CD14-positive monocyte (primary cell): ENCODE results near the gene TBXAS1. TPM values are rescaled to one million over a fixed set of nuclear protein-coding genes. Genes with fewer than 3 reads are reported as not detected.
A peak's percentile ranks its signal among the peaks of the same experiment; 100 is the strongest.

Experiments used
- DNase-seq, 3 donors: peaks; one replicate each; pipeline ENCODE4 v3.0.0-alpha.2; 2011 to 2022
- H2AFZ ChIP-seq: 2 replicates; pipeline ENCODE4 v1.6.0; 2012; ENCODE audit warnings: mild to moderate bottlenecking, low read depth, low read length, inconsistent platforms; ENCODE audit not compliant: insufficient read depth, poor library complexity, severe bottlenecking
- H3K27ac ChIP-seq, 2 donors: 1 replicate in 1 of 2; 2 replicates in 1 of 2; pipeline ENCODE4 v1.5.1; 2012 to 2013; ENCODE audit warnings: low read length in 2 of 2, control low read depth in 1 of 2, inconsistent platforms in 1 of 2, low read depth in 1 of 2, mild to moderate bottlenecking in 1 of 2
- H3K27me3 ChIP-seq, 2 donors: one replicate each; pipeline versions ENCODE4 v1.6.0 to v1.6.1; 2011 to 2013; ENCODE audit warnings: low read length in 2 of 2; ENCODE audit not compliant: control insufficient read depth in 2 of 2, insufficient read depth in 2 of 2
- H3K36me3 ChIP-seq, 2 donors: replicated peaks in 1 of 2; 1 replicate in 1 of 2; 2 replicates in 1 of 2; pipeline versions ENCODE4 v1.5.1 to v1.6.1; 2012 to 2013; ENCODE audit warnings: low read length in 2 of 2, control low read depth in 1 of 2, inconsistent platforms in 1 of 2, mild to moderate bottlenecking in 1 of 2; ENCODE audit not compliant: insufficient read depth in 2 of 2, control insufficient read depth in 1 of 2
- H3K4me1 ChIP-seq, 2 donors: 1 replicate in 1 of 2; 2 replicates in 1 of 2; pipeline versions ENCODE4 v1.5.1 to v1.6.1; 2012 to 2013; ENCODE audit warnings: low read length in 2 of 2, control low read depth in 1 of 2, inconsistent platforms in 1 of 2, mild to moderate bottlenecking in 1 of 2, moderate library complexity in 1 of 2; ENCODE audit not compliant: insufficient read depth in 2 of 2, control insufficient read depth in 1 of 2
- H3K4me2 ChIP-seq: replicated peaks from 2 replicates; pipeline ENCODE3; 2012; ENCODE audit warnings: low read length, moderate library complexity, mild to moderate bottlenecking; ENCODE audit not compliant: poor library complexity, severe bottlenecking; ENCODE audit errors: extremely low read depth
- H3K4me3 ChIP-seq, 3 experiments: fragments of 200-600 bp in 1 of 3; sonication (generic) in 1 of 3; replicated peaks in 1 of 3; 1 replicate in 2 of 3; 2 replicates in 1 of 3; pipeline ENCODE4 v1.5.1; 2011 to 2013; ENCODE audit warnings: low read length in 3 of 3, mild to moderate bottlenecking in 3 of 3, control low read depth in 2 of 3, low read depth in 2 of 3, inconsistent platforms in 1 of 3, moderate library complexity in 1 of 3
- H3K79me2 ChIP-seq: 2 replicates; pipeline ENCODE4 v1.6.0; 2012; ENCODE audit warnings: mild to moderate bottlenecking, control low read depth, inconsistent platforms, low read length, moderate library complexity; ENCODE audit not compliant: insufficient read depth
- H3K9ac ChIP-seq: 2 replicates; pipeline ENCODE4 v1.6.0; 2017; ENCODE audit warnings: low read length, mild to moderate bottlenecking; ENCODE audit not compliant: insufficient read depth, poor library complexity, severe bottlenecking
- H3K9me3 ChIP-seq, 2 donors: replicated peaks in 1 of 2; 1 replicate in 1 of 2; 2 replicates in 1 of 2; pipeline versions ENCODE4 v1.5.1 to v1.6.1; 2012 to 2013; ENCODE audit warnings: low read length in 2 of 2, control low read depth in 1 of 2; ENCODE audit not compliant: control insufficient read depth in 1 of 2, insufficient read depth in 1 of 2
- H4K20me1 ChIP-seq: 2 replicates; pipeline ENCODE4 v1.6.0; 2012; ENCODE audit warnings: mild to moderate bottlenecking, low read length, control low read depth, moderate library complexity; ENCODE audit not compliant: insufficient read depth
- H3K27ac Mint-ChIP-seq, 7 donors: one replicate each; pipeline ENCODE4 v1.8.0; 2020; ENCODE audit warnings: mild to moderate bottlenecking in 7 of 7, mixed read lengths in 7 of 7, moderate library complexity in 6 of 7, inconsistent platforms in 2 of 7
- H3K27me3 Mint-ChIP-seq, 3 donors: one replicate each; pipeline ENCODE4 v1.8.0; 2021 to 2022; ENCODE audit warnings: low read depth in 3 of 3, mild to moderate bottlenecking in 3 of 3, mixed read lengths in 3 of 3, moderate library complexity in 3 of 3, inconsistent platforms in 1 of 3
- H3K36me3 Mint-ChIP-seq, 2 donors: one replicate each; pipeline ENCODE4 v1.8.0; 2020; ENCODE audit warnings: mixed read lengths in 2 of 2, inconsistent platforms in 1 of 2, mild to moderate bottlenecking in 1 of 2
- H3K4me1 Mint-ChIP-seq: one replicate; pipeline ENCODE4 v1.8.0; 2020; ENCODE audit warnings: mild to moderate bottlenecking, mixed read lengths
- H3K4me3 Mint-ChIP-seq, 2 donors: one replicate each; pipeline ENCODE4 v1.8.0; 2020; ENCODE audit warnings: mild to moderate bottlenecking in 2 of 2, mixed read lengths in 2 of 2, moderate library complexity in 1 of 2
- H3K9me3 Mint-ChIP-seq, 7 donors: one replicate each; pipeline ENCODE4 v1.8.0; 2020 to 2022; ENCODE audit warnings: mixed read lengths in 7 of 7, mild to moderate bottlenecking in 6 of 7, moderate library complexity in 6 of 7, inconsistent platforms in 2 of 7
- WGBS: methylation state at CpG from one replicate; pipeline ENCODE4 v1.1.5; 2013; ENCODE audit warnings: missing lambda C conversion rate; ENCODE audit not compliant: insufficient coverage; 5-methylcytosine and 5-hydroxymethylcytosine counted together
- intact Hi-C, 2 donors: fragments of 100-400 bp; cut with micrococcal nuclease; formaldehyde crosslinking; loops; one replicate each; pipeline versions ENCODE4 v1.15.0 to v1.15.1; 2023
- polyA plus RNA-seq, 3 donors: library from polyadenylated mRNA; depleted of rRNA in 1 of 3; unstranded in 2 of 3; stranded (reverse) in 1 of 3; fragments of 300-500 nt in 2 of 3; fragments of >200 nt in 1 of 3; fragmentation: Illumina TruSeq in 2 of 3; gene quantifications; 1 replicate in 2 of 3; 2 replicates in 1 of 3; pipeline ENCODE4 v1.2.3, GENCODE V29; 2012 to 2021
- TF ChIP-seq, protein P1 (sequence below): fragments of 200-600 bp; IDR thresholded peaks from one replicate; pipeline ENCODE4 v1.8.0; 2022; ENCODE audit warnings: antibody characterized with exemption, mild to moderate bottlenecking

The TBXAS1 gene
- polyA plus RNA-seq, 3 donors = 289 to 335 (median 298) TPM

DNA sequence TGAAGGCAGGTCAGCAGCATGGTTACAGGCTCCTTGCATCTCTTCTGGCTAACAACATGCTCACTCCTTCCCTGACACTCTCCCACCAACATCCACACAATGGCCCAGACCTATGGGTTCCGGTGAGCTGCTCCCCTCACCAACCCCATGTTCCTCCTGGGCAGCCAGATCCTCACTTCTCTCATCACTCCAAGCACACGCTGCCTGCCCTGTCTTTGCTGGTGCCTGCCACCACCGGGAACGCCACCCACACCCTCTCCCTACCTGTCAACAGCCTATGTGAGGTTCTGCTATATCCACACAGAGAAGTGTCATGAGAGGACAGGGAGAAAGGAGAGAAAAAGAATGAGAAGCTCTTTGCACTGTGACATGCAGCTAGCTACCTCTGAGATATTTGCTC is 219.1 kb downstream of the TBXAS1 start:
- peaks cover 9% of the 10 kb centered on the region for H3K4me1 Mint-ChIP-seq
- Histone ChIP-seq H3K36me3 (peaks cover 31 to 85% of the 10 kb centered on the region in 2 donors), H2AFZ (no peak overlapping the region), H3K4me1 (no peaks in the 10 kb centered on the region), H3K9me3 (no peaks in the 10 kb centered on the region), H3K9ac (no peak overlapping the region), H3K4me2 (no peak overlapping the region), H3K27me3 (no peaks in the 10 kb centered on the region), H3K4me3 (no peak overlapping the region), H3K79me2 (no peaks in the 10 kb centered on the region), H3K27ac (no peak overlapping the region), H4K20me1 (peaks cover 52% of the 10 kb centered on the region)
- DNase-seq = no peak
- no peaks in the 10 kb centered on the region for H3K27me3 Mint-ChIP-seq
- TF ChIP-seq, protein P1, sequence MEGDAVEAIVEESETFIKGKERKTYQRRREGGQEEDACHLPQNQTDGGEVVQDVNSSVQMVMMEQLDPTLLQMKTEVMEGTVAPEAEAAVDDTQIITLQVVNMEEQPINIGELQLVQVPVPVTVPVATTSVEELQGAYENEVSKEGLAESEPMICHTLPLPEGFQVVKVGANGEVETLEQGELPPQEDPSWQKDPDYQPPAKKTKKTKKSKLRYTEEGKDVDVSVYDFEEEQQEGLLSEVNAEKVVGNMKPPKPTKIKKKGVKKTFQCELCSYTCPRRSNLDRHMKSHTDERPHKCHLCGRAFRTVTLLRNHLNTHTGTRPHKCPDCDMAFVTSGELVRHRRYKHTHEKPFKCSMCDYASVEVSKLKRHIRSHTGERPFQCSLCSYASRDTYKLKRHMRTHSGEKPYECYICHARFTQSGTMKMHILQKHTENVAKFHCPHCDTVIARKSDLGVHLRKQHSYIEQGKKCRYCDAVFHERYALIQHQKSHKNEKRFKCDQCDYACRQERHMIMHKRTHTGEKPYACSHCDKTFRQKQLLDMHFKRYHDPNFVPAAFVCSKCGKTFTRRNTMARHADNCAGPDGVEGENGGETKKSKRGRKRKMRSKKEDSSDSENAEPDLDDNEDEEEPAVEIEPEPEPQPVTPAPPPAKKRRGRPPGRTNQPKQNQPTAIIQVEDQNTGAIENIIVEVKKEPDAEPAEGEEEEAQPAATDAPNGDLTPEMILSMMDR = no peak
- intact Hi-C loops = no loop called here
- H3K27ac Mint-ChIP-seq = peak overlapping the region in 2 of 7 donors; percentile 40 to 61
- no peak overlapping the region for H3K4me3 Mint-ChIP-seq
- H3K9me3 Mint-ChIP-seq = peaks cover 0 to 2% (median 0%) of the 10 kb centered on the region in 7 donors
- 100% methylated on average over 1 of the region's 4 CpGs for WGBS
- peaks cover 78 to 84% of the 10 kb centered on the region in 2 donors for H3K36me3 Mint-ChIP-seq

DNA sequence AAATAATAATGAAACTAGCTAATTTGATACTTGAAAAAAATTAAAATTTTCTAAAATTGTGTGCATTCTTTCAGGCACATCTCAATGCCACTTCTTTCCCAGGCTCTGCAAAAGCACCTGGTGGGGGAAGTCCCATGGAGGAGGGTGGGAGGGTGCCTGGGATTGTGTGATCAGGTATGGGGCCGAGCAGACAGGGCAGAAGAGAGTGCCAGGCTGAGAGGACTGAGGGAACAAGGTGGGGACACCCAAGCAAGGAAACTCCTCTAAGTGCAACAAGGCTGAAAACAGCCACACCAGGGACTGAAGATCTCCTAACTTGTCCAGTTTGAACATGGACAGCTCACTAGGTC is 219.9 kb downstream of the TBXAS1 start:
- Histone ChIP-seq H3K9ac (no peak overlapping the region), H3K4me1 (peaks cover 1 to 5% of the 10 kb centered on the region in 2 donors), H3K27me3 (no peaks in the 10 kb centered on the region), H4K20me1 (peaks cover 54% of the 10 kb centered on the region), H3K79me2 (no peaks in the 10 kb centered on the region), H3K27ac (no peak overlapping the region), H3K9me3 (no peaks in the 10 kb centered on the region), H3K4me3 (no peak overlapping the region), H3K36me3 (peaks cover 34 to 88% of the 10 kb centered on the region in 2 donors), H2AFZ (no peak overlapping the region), H3K4me2 (no peak overlapping the region)
- no peak for DNase-seq
- no peaks in the 10 kb centered on the region for H3K27me3 Mint-ChIP-seq
- H3K4me3 Mint-ChIP-seq = no peak overlapping the region
- WGBS = no CpG with 5 or more reads among the region's 1 CpG
- TF ChIP-seq, protein P1 = no peak
- intact Hi-C loops = no loop called here
- H3K27ac Mint-ChIP-seq = no peak overlapping the region
- H3K4me1 Mint-ChIP-seq = peaks cover 14% of the 10 kb centered on the region
- peaks cover 0 to 2% (median 0%) of the 10 kb centered on the region in 7 donors for H3K9me3 Mint-ChIP-seq
- peaks cover 76 to 84% of the 10 kb centered on the region in 2 donors for H3K36me3 Mint-ChIP-seq
